OCI-LY3 (cell line): ENCODE results near the gene CLDN5.

Experiments used
- EZH2phosphoT487 ChIP-seq: fragments of 200-600 bp; shearing (Covaris generic); IDR thresholded peaks from 2 replicates; pipeline ENCODE4 v1.6.1; 2018; ENCODE audit warnings: antibody characterized with exemption, mixed run types, low read depth
- TF ChIP-seq, protein P1 (sequence below): fragments of 200-600, 300-600 bp; sonication (generic); IDR thresholded peaks from 2 replicates; pipeline ENCODE4 v1.5.1; 2014; ENCODE audit warnings: antibody characterized with exemption, low read length, low read depth

DNA sequence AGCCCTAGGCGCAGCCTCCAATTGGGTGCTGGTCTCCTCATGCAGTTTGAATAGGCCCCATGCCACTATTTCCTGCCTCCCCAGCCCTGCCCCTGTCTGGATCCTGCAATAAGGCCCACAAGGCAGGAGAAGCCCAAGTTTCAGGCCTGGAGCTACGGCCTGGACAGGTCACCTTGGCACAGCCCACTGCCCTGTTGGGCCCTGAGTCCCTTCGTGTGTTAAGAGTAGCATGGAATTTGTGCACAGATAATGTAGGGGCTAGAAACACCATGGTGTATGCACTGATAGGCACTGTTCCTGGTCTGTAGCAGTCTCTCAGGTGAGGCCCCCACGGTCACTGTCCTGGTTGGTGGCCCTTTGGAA lies 24.3 kb downstream of the CLDN5 start:
- no peak for TF ChIP-seq EZH2phosphoT487
- TF ChIP-seq, protein P1, sequence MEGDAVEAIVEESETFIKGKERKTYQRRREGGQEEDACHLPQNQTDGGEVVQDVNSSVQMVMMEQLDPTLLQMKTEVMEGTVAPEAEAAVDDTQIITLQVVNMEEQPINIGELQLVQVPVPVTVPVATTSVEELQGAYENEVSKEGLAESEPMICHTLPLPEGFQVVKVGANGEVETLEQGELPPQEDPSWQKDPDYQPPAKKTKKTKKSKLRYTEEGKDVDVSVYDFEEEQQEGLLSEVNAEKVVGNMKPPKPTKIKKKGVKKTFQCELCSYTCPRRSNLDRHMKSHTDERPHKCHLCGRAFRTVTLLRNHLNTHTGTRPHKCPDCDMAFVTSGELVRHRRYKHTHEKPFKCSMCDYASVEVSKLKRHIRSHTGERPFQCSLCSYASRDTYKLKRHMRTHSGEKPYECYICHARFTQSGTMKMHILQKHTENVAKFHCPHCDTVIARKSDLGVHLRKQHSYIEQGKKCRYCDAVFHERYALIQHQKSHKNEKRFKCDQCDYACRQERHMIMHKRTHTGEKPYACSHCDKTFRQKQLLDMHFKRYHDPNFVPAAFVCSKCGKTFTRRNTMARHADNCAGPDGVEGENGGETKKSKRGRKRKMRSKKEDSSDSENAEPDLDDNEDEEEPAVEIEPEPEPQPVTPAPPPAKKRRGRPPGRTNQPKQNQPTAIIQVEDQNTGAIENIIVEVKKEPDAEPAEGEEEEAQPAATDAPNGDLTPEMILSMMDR: no peak
